GM19035 (cell line): ENCODE results near the gene SELENBP1.
A peak's percentile ranks its signal among the peaks of the same experiment; 100 is the strongest.
"Not testable (repeated sequence)": the region's sequence is repeated elsewhere in the genome, so short reads cannot be mapped to it uniquely, and the experiment has no call there.

Experiments used
- ATAC-seq: cut with Tn5 transposase; IDR thresholded peaks from one replicate; pipeline ENCODE4 v1.9.1; 2021; ENCODE audit not compliant: unreplicated experiment

The SELENBP1 gene

GRCh38 chr1:151384584-151384983 lies 12.1 kb upstream of the SELENBP1 start:
- no peak for ATAC-seq

GRCh38 chr1:151377150-151377884 lies 4.8 kb upstream of the SELENBP1 start:
- no peak for ATAC-seq

- no peak for ATAC-seq
Measured at GRCh38 chr1:151373196-151373595, 691 bp upstream of the SELENBP1 start.

- no peak for ATAC-seq
Measured at GRCh38 chr1:151371370-151372057, 991 bp downstream of the SELENBP1 start.

GRCh38 chr1:151370211-151370911 lies 2.1 kb downstream of the SELENBP1 start:
- no peak for ATAC-seq

GRCh38 chr1:151369621-151370048 lies 2.9 kb downstream of the SELENBP1 start:
- ATAC-seq = no peak

- ATAC-seq = no peak
Measured at GRCh38 chr1:151369302-151369610, 3.2 kb downstream of the SELENBP1 start.

GRCh38 chr1:151368393-151369301 lies 3.9 kb downstream of the SELENBP1 start:
- no peak for ATAC-seq

- ATAC-seq = no peak
Measured at GRCh38 chr1:151367658-151368392, 4.7 kb downstream of the SELENBP1 start.

GRCh38 chr1:151364996-151365395 lies 7.5 kb downstream of the SELENBP1 start:
- ATAC-seq = no peak

GRCh38 chr1:151362308-151363155 lies 10.0 kb downstream of the SELENBP1 start:
- ATAC-seq = no peak

- no peak for ATAC-seq
Measured at GRCh38 chr1:151361883-151362282, 10.6 kb downstream of the SELENBP1 start.

GRCh38 chr1:151356696-151357095 lies 15.8 kb downstream of the SELENBP1 start:
- no peak for ATAC-seq

- no peak for ATAC-seq
Measured at GRCh38 chr1:151352021-151352718, 20.3 kb downstream of the SELENBP1 start.

- ATAC-seq = not testable (repeated sequence)
Measured at GRCh38 chr1:151350323-151350722, 22.2 kb downstream of the SELENBP1 start.

- no peak for ATAC-seq
Measured at GRCh38 chr1:151347523-151348246, 24.8 kb downstream of the SELENBP1 start.

- ATAC-seq = peak; percentile 90
Measured at GRCh38 chr1:151346769-151347522, 25.6 kb downstream of the SELENBP1 start, which contains the start of gene RFX5. Gene RFX5 (minus strand): TSS chr1:151347252. CDS start chr1:151346320, 932 bp downstream.
